GM21825 (cell line): ENCODE measurements around the gene GPR150.
A peak's percentile ranks its signal among the peaks of the same experiment; 100 is the strongest.

Experiments used
- ATAC-seq: cut with Tn5 transposase; IDR thresholded peaks from one replicate; pipeline ENCODE4 v1.9.1; 2021; ENCODE audit warnings: mild to moderate bottlenecking, moderate library complexity; ENCODE audit not compliant: unreplicated experiment

Gene GPR150

DNA sequence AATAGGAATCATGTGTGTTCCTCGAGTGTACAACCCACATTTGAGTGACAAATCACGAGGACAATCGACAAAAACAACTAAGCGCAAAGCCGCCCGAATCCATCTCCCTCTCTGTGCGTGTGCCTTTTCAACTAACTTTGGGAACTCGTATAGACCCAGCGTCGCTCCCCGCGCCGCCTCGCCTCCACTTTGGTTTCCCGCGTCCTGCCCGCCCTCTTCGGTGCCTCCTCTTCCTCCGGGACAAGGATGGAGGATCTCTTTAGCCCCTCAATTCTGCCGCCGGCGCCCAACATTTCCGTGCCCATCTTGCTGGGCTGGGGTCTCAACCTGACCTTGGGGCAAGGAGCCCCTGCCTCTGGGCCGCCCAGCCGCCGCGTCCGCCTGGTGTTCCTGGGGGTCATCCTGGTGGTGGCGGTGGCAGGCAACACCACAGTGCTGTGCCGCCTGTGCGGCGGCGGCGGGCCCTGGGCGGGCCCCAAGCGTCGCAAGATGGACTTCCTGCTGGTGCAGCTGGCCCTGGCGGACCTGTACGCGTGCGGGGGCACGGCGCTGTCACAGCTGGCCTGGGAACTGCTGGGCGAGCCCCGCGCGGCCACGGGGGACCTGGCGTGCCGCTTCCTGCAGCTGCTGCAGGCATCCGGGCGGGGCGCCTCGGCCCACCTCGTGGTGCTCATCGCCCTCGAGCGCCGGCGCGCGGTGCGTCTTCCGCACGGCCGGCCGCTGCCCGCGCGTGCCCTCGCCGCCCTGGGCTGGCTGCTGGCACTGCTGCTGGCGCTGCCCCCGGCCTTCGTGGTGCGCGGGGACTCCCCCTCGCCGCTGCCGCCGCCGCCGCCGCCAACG, at the start of gene GPR150:
TSS of gene GPR150 (plus strand) at position 58 of the 840 bp plus-strand sequence. CDS start at position 247, 189 bp downstream.
- peak; percentile 77 for ATAC-seq

GRCh38 chr5:95572016-95572415, 47.9 kb upstream of the GPR150 start:
- ATAC-seq = no peak

- no peak for ATAC-seq
These were observed 38.3 kb upstream of the GPR150 start for GRCh38 chr5:95581576-95581975.

GRCh38 chr5:95583992-95584391, 35.9 kb upstream of the GPR150 start:
- ATAC-seq = no peak

- no peak for ATAC-seq
These were observed 29.0 kb upstream of the GPR150 start for GRCh38 chr5:95590880-95591279.

DNA sequence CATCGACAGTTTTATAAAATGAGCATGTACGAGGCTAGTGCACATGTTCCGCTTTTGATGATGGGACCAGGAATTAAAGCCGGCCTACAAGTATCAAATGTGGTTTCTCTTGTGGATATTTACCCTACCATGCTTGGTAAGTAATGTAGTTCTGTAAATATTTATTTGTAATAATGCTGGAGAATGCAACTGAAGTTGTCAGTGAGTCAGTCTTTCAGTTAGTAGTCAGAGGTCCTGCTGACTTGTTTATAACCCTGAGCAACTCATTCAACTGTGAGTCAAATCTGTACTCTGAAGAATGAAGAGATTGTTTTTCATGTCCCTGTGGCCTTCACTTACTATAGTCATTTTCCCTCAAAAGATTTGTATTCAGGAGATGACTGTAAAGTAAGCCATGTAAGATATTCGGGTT, 28.4 kb upstream of the GPR150 start:
- ATAC-seq = peak; percentile 87

DNA sequence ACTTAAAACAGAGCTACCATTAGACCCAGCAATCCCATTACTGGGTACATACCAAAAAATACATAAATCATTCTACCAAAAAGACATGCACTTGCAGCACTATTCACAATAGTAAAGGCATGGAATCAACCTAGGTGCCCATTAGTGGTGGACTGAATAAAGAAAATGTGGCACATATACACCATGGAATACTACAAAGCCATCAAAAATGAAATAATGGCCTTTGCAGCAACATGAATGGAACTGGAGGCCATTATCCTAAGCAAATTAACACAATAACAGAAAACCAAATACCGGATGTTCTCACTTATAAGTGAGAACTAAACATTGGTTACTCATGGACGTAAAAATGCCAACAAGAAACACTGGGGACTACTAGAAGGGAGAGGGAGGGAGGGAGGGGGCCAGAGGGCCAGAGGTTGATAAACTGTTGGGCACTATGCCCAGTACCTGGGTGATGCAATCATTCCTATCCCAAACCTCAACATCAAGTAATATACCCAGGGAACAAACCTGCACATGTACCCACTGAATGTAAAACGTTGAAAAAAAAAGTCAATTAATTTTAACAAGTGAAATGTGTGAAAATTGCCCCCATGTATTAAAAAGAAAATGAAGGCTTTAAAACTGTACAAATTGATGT, 24.5 kb upstream of the GPR150 start:
- no peak for ATAC-seq

DNA sequence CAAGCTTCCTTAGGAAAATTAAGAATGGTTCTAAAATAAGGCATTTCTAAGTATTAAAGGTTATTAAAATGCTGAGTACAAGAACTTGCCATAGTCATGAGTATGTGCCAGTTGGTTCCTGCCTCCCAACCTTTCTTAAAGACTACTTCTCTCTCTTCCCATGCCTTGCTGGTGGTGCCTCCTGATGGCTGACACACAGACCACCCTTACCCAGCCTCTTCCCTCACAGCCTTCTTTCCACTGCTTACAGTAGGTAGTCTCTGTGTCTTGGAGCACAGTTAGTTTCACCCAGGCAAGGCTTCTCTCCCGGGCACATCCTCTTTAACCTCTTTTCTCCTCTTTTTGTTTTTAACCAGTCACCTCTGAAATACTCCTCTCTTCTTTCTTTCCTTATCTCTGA, 20.6 kb upstream of the GPR150 start:
- no peak for ATAC-seq

- ATAC-seq = no peak
These were observed 19.3 kb upstream of the GPR150 start for GRCh38 chr5:95600557-95600956.

- no peak for ATAC-seq
These were observed 14.1 kb upstream of the GPR150 start for GRCh38 chr5:95605786-95606185.

DNA sequence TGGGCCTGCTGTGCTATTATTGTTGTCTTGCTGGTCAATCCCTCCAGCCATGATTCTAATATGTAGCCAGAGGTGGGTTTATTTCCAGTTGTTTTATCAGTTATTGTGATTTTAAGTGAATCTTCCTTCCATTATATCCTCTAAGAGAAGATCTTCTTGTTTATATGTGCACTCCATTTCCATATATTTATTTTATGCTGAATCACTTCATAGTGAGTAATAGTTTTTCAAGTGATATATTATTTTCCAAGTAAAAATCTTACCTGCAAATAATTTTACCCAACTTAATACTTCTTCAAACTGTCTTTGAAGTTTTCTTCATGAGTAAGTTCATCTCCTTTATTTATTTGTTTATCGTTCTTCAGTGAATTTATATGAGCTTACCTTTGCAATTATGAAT, 13.5 kb upstream of the GPR150 start:
- ATAC-seq = no peak

GRCh38 chr5:95609711-95610110, 10.2 kb upstream of the GPR150 start:
- no peak for ATAC-seq

- ATAC-seq = no peak
These were observed 9.3 kb upstream of the GPR150 start for GRCh38 chr5:95610546-95610945.

GRCh38 chr5:95611396-95611795, 8.5 kb upstream of the GPR150 start:
- no peak for ATAC-seq

DNA sequence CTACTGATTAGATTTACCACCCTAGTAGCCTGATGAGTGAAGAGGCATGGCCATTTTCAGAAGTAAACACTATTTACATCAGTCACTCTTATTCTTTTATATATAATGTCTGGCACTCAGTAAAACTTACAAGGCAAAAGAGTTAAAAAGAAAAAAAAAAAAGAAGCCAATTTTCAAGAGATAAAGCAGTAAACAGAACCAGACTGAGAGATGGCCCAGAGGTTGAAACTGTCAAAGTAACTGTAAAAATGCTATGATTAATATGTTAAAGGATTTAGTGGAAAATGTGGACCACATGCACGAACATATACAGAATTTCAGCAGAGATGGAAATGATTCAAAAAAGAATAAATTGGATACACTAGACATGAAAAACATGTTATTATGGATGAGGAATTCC, 6.4 kb upstream of the GPR150 start:
- ATAC-seq = no peak

DNA sequence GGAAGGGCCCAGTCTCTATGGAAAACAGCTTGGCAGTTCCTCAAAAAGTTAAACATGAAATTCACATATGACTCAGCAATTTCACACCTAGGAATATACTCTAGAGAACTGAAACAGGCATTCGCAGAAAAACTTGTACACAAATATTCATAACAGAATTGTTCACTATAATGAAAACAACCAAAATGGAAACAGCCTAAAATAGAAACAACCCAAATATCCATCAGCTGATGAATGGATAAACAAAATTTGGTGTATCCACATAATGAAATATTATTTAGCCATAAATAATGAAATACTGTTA, 4.8 kb upstream of the GPR150 start:
- no peak for ATAC-seq

GRCh38 chr5:95617057-95617456, 2.8 kb upstream of the GPR150 start:
- no peak for ATAC-seq

- ATAC-seq = no peak
These were observed 791 bp upstream of the GPR150 start for GRCh38 chr5:95619096-95619495.

- ATAC-seq = no peak
These were observed 315 bp upstream of the GPR150 start for GRCh38 chr5:95619514-95620029.

GRCh38 chr5:95620870-95621838, 1.3 kb downstream of the GPR150 start:
- ATAC-seq = peak; percentile 50
